ENCODE data around the gene HDAC1.
"Not testable (repeated sequence)": the region's sequence is repeated elsewhere in the genome, so short reads cannot be mapped to it uniquely, and the experiment has no call there.

The HDAC1 gene

GRCh38 chr1:32350785-32351398 lies 59.0 kb downstream of the HDAC1 start:
- DNase-seq, result no peak

GRCh38 chr1:32351399-32352238 lies 59.7 kb downstream of the HDAC1 start:
- DNase-seq, result peak; percentile 97

GRCh38 chr1:32352239-32352745 lies 60.4 kb downstream of the HDAC1 start:
- DNase-seq, result no peak

- DNase-seq, result no peak
Measured at GRCh38 chr1:32352831-32353383, 61.0 kb downstream of the HDAC1 start.

GRCh38 chr1:32353431-32353830 lies 61.5 kb downstream of the HDAC1 start:
- no peak for DNase-seq

- DNase-seq, result no peak
Measured at GRCh38 chr1:32353886-32354570, 62.1 kb downstream of the HDAC1 start.

- not testable (repeated sequence) for DNase-seq
Measured at GRCh38 chr1:32355778-32356177, 63.9 kb downstream of the HDAC1 start.

GRCh38 chr1:32356478-32356877 lies 64.6 kb downstream of the HDAC1 start:
- DNase-seq, result no peak

GRCh38 chr1:32357614-32358013 lies 65.7 kb downstream of the HDAC1 start:
- no peak for DNase-seq

- DNase-seq, result no peak
Measured at GRCh38 chr1:32358435-32358834, 66.6 kb downstream of the HDAC1 start.

GRCh38 chr1:32361308-32361673 lies 69.4 kb downstream of the HDAC1 start:
- no peak for DNase-seq

GRCh38 chr1:32361674-32362473 lies 70.0 kb downstream of the HDAC1 start:
- DNase-seq, result peak; percentile 81

- no peak for DNase-seq
Measured at GRCh38 chr1:32362474-32363313, 70.8 kb downstream of the HDAC1 start, which contains the start of the genes FAM229A and TSSK3. Gene FAM229A, minus strand, starts transcription at chr1:32362485. Its CDS starts 394 bp downstream, at chr1:32362091. Gene TSSK3, plus strand, starts transcription at chr1:32362539. Its CDS starts 163 bp downstream, at chr1:32362702.

GRCh38 chr1:32363713-32364112 lies 71.8 kb downstream of the HDAC1 start:
- DNase-seq, result no peak

- no peak for DNase-seq
Measured at GRCh38 chr1:32364836-32365235, 73.0 kb downstream of the HDAC1 start.

GRCh38 chr1:32365445-32365844 lies 73.6 kb downstream of the HDAC1 start:
- no peak for DNase-seq

- DNase-seq, result no peak
Measured at GRCh38 chr1:32367912-32368635, 76.2 kb downstream of the HDAC1 start.

- DNase-seq, result no peak
Measured at GRCh38 chr1:32372149-32372756, 80.4 kb downstream of the HDAC1 start.

GRCh38 chr1:32373996-32374592 lies 82.2 kb downstream of the HDAC1 start:
- no peak for DNase-seq

GRCh38 chr1:32376199-32376598 lies 84.3 kb downstream of the HDAC1 start:
- DNase-seq, result no peak

Data from islet precursor cell (in vitro differentiated cells).